HG03565 (cell line): ENCODE measurements around the gene POLE.

Source experiments
- ATAC-seq: cut with Tn5 transposase; IDR thresholded peaks from one replicate; pipeline ENCODE4 v1.9.1; 2021; ENCODE audit warnings: mild to moderate bottlenecking, moderate library complexity; ENCODE audit not compliant: unreplicated experiment

POLE gene, protein sequence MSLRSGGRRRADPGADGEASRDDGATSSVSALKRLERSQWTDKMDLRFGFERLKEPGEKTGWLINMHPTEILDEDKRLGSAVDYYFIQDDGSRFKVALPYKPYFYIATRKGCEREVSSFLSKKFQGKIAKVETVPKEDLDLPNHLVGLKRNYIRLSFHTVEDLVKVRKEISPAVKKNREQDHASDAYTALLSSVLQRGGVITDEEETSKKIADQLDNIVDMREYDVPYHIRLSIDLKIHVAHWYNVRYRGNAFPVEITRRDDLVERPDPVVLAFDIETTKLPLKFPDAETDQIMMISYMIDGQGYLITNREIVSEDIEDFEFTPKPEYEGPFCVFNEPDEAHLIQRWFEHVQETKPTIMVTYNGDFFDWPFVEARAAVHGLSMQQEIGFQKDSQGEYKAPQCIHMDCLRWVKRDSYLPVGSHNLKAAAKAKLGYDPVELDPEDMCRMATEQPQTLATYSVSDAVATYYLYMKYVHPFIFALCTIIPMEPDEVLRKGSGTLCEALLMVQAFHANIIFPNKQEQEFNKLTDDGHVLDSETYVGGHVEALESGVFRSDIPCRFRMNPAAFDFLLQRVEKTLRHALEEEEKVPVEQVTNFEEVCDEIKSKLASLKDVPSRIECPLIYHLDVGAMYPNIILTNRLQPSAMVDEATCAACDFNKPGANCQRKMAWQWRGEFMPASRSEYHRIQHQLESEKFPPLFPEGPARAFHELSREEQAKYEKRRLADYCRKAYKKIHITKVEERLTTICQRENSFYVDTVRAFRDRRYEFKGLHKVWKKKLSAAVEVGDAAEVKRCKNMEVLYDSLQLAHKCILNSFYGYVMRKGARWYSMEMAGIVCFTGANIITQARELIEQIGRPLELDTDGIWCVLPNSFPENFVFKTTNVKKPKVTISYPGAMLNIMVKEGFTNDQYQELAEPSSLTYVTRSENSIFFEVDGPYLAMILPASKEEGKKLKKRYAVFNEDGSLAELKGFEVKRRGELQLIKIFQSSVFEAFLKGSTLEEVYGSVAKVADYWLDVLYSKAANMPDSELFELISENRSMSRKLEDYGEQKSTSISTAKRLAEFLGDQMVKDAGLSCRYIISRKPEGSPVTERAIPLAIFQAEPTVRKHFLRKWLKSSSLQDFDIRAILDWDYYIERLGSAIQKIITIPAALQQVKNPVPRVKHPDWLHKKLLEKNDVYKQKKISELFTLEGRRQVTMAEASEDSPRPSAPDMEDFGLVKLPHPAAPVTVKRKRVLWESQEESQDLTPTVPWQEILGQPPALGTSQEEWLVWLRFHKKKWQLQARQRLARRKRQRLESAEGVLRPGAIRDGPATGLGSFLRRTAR (N-terminal part only)

DNA sequence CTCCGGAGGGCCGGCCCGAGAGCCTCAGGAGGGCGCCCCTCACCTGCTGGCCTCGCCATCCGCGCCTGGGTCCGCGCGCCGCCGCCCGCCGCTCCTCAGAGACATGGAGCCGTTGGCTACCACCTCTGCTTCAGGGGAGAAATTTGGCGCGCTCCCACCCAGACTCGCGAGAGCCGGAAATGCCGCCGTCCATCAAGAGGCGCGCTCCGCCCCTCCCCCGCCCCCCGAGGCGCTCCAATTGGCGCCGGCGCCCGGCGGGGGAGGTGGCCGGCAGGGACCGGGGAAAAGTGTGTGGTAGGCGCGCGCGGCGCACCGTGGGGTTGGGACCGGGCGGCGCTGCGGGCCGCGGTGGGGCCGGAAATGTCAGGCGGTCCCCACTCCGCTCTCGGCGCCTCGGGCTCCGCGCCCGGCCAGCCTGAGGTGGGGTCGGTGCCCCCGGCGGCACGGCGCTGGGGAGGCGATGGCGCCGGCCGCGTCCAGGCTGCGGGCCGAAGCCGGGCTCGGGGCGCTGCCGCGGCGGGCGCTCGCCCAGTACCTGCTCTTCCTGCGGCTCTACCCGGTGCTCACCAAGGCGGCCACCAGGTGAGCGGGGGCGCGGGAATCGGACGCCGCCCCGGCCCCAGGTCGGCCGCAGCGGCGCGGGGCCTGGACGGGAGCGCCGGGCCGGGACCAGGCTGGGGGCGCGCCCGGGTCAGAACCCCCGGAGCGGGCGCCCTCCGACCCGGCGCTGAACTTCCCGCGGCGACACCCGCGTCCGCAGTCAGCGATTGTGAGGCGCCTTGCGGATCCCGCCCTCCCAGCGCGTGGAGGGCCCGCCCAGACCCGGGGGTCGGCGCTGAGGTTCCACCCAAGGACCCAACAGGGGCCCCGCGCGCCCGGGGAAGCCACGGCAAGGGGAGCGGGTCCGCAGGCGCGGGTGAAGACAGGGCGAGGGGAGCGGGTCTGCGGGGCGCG, at the start of gene POLE, which contains the start of gene PXMP2:
Gene POLE (minus strand): TSS at position 132 of the 954 bp plus-strand sequence. CDS start 27 bp downstream, at position 105.
Gene PXMP2 (plus strand): TSS at position 377 of the 954 bp plus-strand sequence. CDS start 84 bp downstream, at position 461.
- ATAC-seq, result peak; percentile 88

DNA sequence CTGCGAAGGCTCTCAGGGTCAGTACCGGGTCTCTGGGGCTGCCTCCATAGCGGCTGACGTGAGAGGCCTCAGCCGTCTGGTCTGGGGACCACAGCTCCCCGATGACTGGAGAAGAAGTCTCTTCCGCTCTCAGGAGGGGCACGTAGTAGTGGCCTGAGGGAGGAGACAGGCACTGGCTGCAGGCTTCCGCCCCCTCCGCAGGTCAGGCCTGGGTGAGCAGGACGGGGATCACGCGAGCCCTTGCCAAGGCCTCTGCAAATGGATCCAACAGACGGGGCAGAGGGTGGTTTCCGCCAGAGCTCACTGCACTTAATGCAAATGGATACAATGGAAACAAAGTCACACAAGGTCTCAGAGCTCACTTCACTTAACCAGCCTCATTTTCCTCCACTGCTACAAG, 49.8 kb upstream of the POLE start:
- no peak for ATAC-seq

DNA sequence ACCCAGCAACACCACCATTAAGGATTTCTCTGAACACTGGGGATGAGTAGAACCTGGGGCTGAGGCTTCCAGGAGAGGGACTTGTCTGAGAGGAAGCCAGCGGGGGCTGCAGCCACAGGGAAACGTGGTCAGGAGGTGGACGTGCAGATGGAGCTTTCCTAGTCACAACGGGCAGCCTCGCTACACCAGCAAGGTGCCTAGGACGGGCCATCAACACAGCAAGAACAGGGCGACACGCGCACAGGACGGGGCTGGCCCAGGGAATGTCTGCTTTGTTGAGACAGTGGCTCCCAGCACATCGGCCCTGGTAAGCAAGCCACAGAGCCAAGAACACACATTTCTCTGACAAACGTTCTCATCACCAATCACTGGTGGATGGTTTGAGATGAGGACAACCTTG, 49.2 kb upstream of the POLE start:
- ATAC-seq, result no peak

DNA sequence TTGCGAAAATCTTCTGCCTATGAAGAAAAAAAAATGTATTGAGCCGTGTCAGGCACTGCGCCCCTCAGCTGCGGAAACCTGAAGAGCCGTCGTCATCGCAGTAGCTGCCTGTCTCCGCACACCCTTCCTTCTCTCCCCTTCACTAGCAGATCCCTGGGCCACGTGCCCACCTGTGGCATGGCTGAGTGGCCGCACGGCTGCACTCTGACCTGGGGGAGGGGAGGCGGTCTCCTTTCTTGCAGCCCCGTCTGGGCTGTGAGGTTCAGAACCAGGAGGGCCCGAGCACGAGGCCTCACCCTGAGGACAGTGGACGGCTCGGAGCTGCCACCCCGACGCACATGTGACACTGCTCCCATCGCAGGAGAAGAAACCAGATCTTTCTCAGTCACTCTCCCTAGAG, 48.4 kb upstream of the POLE start:
- ATAC-seq, result no peak

DNA sequence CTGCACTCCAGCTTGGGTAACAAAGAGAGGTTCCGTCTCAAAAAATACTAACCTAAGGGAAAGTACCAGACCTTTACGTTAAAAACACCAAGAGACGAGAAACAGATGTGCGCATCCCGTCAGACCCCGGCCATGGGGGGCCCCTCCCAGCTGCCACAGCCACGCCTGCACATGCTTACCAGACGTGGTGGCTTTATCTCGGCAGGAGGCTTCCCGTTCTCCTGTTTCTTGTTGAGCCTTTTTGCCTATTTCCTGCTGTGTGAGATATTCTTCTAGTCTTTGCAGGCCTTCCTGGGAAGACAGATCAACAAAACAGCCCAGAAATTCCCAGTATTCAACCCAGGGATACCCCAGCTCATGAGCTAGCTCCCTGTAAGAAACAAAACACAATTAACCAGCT, 47.1 kb upstream of the POLE start:
- no peak for ATAC-seq

DNA sequence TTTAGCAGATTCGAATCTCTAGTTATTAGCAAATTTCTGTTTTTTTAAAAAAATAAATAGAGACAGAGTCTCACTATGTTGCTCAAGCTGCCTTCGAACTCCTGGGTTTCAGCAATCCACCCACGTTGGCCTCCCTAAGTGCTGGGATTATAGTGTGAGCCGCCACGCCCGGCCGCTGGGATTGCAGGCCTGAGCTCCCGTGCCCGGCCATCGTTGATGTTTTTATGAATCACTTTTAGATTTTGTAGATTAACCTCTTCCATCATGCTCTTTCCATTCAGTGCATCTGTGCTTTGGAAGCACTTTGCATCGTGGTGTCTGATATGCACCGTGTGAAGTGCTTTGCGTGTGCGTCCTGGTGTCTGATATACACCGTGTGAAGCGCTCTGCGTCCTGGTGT, 44.4 kb upstream of the POLE start:
- ATAC-seq, result no peak

DNA sequence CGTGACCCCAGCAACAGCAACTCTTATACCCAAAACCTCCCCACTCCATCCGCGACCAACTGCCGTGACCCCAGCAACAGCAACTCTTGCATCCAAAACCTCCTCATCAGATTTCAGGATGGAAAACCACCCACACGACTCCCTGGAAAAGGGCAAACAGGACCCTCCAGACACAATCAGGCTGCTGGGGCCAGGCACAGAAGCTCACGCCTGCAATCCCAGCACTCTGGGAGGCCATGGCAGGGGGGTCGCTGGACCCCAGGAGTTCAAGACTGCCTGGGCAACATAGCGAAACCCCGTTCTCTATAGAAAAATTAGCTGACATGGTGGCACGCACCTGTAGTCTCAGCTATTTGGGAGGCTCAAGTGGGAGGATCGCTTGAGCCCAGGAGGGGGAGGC, 43.2 kb upstream of the POLE start:
- no peak for ATAC-seq

DNA sequence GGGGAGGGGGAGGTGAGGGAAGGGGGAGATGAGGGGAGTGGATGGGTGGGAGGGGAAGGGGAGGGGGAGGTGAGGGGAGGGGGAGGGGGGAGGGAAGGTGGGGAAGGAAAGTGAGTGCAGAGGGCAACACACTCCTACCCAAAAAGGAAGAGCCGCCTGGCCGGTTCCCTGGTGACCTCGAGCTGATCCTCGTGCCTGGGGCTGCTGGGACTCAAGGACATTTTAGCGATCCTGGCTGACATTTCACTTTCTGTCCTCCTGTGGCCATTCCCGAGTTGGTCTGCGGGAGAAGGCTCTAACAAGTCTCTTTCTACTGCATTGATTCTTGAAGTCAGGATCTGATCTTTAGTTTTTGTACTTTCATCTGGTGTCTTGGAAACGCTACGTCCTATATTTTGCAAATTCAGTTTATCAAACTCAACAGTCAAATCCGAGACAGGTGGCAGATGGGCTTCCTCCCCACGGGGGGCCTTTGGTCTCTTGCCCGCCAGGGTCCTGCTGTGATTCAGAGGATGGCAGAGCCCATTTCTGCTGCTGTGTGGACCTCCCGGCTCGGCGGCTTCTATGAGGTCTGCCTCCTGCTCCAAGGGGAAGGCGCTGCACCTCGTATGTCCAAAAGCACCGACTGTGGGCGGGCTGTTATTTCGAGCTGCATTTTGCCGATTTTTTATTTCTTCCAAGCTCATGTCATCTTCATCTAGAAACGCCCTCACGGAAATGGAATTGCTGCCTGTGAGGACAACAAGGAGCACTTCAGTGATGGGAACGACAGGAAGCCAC, 42.6 kb upstream of the POLE start:
- ATAC-seq, result no peak

DNA sequence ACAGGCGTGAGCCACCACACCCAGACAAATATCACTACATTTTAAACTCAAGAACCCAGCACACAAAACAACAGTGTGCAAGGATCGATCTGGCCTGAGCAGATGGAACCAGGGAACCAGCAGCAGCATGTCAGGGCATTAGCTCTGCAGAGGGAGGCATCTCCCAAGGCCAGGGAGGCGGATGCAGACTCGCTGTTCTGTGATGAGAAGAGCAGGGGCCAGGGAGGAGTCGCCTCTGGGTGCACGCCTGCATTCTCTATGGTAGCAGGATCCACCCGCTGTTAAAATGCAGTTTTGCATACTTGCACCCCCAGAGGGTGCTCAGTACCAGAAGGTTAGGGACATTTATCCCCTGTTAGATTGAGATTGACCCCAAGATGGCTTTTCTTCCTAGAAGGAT, 41.4 kb upstream of the POLE start:
- no peak for ATAC-seq

DNA sequence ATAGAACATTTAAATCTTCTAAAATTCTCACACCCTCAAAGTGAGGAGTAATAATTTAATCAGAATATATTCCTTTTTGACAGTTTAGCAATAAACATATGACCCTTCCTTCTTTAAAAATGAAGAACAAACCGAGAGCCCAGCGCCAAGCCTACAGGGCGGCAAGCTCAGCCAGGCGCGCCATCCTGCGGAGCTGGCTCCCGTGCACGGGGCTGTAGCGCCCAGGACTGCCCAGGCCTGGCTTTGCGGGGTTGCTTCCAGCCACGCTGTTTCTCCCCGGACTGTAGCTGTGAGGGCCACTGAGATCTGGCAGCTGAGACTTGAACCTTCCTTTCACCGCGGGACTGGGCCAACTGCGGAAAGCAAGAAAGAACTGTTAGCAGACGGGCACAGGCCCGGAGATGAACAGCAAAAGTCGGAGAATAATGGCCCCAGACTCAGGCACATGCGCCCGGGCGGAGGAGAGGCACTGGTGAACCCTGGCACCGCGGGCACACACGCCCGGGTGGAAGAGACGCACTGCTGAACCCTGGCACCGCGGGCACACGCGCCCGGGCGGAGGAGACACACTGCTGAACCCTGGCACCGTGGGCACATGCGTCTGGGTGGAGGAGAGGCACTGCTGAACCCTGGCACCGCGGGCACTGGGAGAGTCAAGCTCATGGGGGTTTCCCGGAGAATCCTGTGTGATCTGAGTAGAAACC, 40.1 kb upstream of the POLE start:
- ATAC-seq, result no peak

DNA sequence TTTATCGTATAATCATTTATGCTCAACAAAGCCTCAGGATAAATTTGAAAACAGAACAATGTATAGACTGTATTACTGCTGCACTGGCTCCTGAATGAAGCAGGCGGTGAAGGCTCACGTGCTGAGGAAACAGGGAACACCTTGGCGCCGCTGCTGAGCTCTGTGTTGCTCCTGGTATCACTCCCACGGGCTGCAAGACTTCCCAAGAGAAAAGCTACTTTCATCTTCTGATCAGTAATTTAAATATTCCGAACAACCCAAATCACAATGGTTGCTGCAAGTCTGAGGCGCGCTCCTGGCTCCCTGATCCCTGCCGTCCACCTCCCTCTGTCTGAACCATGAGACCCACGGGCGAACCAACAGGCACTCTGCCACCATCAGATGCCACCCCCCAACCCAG, 39.2 kb upstream of the POLE start:
- ATAC-seq, result no peak

DNA sequence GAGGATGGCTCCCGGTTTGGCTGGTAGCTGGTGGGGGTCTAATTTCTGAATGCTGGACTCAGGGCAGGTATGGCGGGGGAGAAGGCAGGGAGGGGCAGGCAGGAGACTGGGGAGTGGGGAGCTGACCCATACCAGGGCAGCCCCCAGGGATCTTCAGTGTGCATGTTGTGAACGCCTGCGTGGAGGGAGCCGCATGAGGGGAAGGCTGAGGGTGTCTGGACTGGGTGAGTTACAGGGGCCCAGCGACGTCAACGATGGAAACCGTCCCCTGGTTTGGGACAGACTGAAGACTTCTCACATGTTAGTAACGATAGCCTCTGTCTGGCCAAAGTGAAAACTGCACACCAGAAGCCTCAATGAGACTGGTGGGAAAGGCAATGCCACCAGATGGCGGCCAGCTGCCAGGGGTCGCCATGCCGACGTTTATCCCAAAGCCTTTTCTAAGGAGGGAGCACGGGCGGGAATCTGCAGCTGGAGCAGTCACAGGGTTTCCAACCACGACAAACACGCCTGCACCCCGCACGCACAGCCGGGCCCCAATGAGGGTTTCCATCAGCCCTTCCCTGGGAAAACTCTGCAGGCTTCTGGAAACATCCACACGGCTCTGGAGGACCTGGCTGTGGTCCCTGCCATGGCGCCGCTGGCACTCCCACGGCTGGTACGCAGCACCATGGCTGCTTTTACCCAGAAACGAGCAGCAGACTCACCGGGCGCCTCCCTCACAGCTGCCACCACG, 37.5 kb upstream of the POLE start:
- no peak for ATAC-seq

DNA sequence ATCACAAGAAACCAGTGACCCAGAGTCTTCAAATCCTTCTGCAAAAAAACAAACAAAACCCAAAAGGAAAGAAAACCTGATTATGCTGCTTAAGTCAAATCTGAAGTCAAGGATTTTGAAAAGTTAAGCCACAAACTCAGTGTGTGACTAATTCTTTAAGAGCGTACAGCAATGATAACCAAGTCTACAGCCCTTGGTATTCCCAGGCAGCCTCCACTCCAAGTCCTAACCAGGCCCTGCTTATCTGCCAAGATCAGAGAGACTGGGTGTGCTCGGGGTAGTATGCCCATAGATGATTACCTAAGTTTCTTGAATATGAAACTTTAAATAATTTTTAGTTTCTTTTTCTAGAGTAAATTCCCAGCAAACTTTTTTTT, 36.6 kb upstream of the POLE start:
- ATAC-seq, result no peak

DNA sequence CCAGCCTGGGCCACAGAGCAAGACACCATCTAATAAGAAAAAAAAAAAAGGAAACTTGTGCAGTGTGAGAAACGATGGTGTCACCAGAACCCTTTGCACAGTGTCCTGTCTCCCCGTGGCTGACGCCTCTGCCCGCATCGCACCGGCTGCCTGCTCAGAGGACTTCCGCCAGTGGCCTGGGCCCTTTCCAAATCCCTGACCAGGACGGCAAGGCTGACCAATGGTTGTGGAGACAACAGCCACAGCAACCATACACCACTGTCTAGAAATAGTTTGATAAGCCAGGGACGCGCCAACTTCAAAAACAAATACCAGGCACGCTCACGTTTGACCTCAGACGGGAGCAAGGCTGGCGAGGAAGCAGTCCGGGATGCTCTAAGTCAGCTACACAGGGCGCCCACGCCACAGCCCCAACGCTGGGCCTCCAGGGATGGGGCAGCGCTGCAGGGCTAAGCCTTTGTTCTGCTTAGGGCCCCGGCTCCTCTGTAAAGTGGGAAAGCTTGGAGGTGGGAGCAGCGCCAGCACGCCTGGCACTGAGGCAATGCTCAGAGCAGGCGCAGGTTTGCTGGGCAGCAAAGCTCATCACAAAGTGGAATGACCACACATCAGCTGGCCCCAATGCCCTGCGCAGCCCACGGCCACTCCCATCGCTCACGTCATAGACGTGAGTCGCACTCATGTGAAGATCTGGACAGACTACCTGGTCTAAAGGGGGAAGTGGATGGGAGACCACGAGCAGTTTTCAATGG, 36.0 kb upstream of the POLE start:
- ATAC-seq, result no peak

DNA sequence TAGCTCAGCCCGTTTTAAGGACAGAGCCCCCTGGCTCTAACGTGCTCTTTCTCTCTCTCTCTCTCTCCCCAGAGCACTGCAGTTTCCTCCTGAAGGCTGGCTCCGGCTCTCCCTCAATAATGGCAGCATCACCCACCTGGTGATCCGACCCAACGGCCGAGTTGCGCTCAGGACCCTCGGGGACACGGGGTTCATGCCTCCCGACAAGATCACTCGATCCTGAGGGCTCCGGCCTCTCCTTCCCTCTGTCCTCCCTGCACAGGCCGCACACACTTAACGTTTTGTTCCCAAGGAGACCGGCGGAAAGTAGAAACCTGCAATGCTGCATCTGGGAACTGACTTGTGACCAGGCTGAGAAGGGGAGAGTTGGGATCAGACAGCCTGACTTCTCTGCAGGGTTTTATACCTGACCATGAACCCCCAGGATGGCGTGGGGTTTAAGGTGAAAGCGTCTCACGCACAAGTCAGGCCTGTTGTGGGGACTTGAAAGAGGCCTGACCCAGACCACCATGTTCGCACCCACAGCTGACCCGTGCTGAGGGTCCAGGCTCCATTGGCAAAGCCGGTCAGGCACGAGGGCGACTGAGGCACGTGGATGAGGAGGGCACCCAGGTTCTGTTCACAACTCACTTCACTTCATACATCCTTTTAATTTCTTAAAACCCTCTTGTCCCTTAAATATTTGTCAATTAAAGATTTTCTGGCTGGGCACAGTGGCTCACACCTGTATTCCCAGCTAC, 33.6 kb upstream of the POLE start:
- no peak for ATAC-seq

DNA sequence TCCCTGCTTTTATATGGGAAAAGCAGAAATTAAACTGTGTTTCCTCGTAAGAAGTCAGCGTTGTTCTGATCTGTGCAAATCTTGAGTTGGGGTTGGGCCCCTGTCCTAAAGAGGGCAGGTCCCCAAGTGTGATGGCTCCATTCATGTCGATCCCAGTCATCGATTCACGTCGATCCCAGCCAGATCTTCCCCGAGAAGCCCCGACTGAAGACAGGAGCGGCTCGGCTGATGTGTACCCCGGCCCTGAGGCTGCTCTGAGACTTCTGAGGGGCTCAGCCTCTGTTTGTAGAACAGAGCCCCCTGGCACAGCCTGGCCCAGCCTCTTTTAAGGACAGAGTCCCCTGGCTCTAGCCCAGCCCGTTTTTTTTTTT, 32.8 kb upstream of the POLE start:
- no peak for ATAC-seq
